Measurements from ENCODE around the gene NEK7. TPM values are rescaled to one million over a fixed set of nuclear protein-coding genes. Genes with fewer than 3 reads are reported as not detected.
"Not testable (repeated sequence)": the region's sequence is repeated elsewhere in the genome, so short reads cannot be mapped to it uniquely, and the experiment has no call there.

NEK7 gene
- total RNA-seq, 2 experiments from 2014 or later: 71.4 to 77.4 TPM

GRCh38 chr1:198185146-198185545 lies 28.3 kb downstream of the NEK7 start:
- H3K36me3 Mint-ChIP-seq: peaks cover 12% of the 10 kb centered on the region
- H3K27ac Mint-ChIP-seq: no peak overlapping the region
- DNase-seq: no peak
- CTCF ChIA-PET: interaction anchor here (1.7 to 2.0 kb wide), 2 partner anchors 12 to 17 kb away, joined by 4 to 7 read pairs; no protein-coding TSS in a partner anchor
- no peaks in the 10 kb centered on the region for H3K27me3 Mint-ChIP-seq
- no peak overlapping the region for H3K4me3 Mint-ChIP-seq
- no peaks in the 10 kb centered on the region for H3K9me3 Mint-ChIP-seq (ENCODE audit: low read depth)
- no peak for ATAC-seq
- H3K4me1 Mint-ChIP-seq: peaks cover 71% of the 10 kb centered on the region

GRCh38 chr1:198185759-198186158 lies 29.0 kb downstream of the NEK7 start:
- peak; percentile 43 for ATAC-seq
- Mint-ChIP-seq H3K36me3 (peaks cover 10% of the 10 kb centered on the region), H3K4me3 (peak overlapping the region; percentile 52), H3K27me3 (no peaks in the 10 kb centered on the region), H3K27ac (peak overlapping the region; percentile 75), H3K9me3 (ENCODE audit: low read depth) (no peaks in the 10 kb centered on the region), H3K4me1 (peaks cover 69% of the 10 kb centered on the region)
- no peak for DNase-seq
- CTCF ChIA-PET: interaction anchor here (1.4 to 2.0 kb wide), 3 partner anchors 13 to 29 kb away, joined by 3 to 7 read pairs (median 4); no protein-coding TSS in a partner anchor

GRCh38 chr1:198186916-198187580 lies 30.2 kb downstream of the NEK7 start:
- Mint-ChIP-seq H3K9me3 (ENCODE audit: low read depth) (no peaks in the 10 kb centered on the region), H3K36me3 (peaks cover 11% of the 10 kb centered on the region), H3K4me1 (peaks cover 65% of the 10 kb centered on the region), H3K4me3 (no peak overlapping the region), H3K27me3 (no peaks in the 10 kb centered on the region), H3K27ac (peak overlapping the region; percentile 82)
- CTCF ChIA-PET: interaction anchor here (1.4 to 2.0 kb wide), 3 partner anchors 11 to 31 kb away, joined by 3 to 7 read pairs (median 5); no protein-coding TSS in a partner anchor
- DNase-seq: no peak
- no peak for ATAC-seq

GRCh38 chr1:198187973-198188588 lies 31.3 kb downstream of the NEK7 start:
- Mint-ChIP-seq H3K9me3 (ENCODE audit: low read depth) (no peaks in the 10 kb centered on the region), H3K27me3 (no peaks in the 10 kb centered on the region), H3K4me1 (peaks cover 65% of the 10 kb centered on the region), H3K4me3 (peak overlapping the region; percentile 54), H3K27ac (peak overlapping the region; percentile 82), H3K36me3 (peaks cover 13% of the 10 kb centered on the region)
- peak; percentile 82 for ATAC-seq
- CTCF ChIA-PET: interaction anchor here (1.7 kb wide), 1 partner anchor 10 kb away, joined by 5 read pairs; no protein-coding TSS in a partner anchor
- DNase-seq: peak; percentile 55

GRCh38 chr1:198191117-198191516 lies 34.3 kb downstream of the NEK7 start:
- Mint-ChIP-seq H3K4me1 (peaks cover 56% of the 10 kb centered on the region), H3K36me3 (peaks cover 18% of the 10 kb centered on the region), H3K9me3 (ENCODE audit: low read depth) (no peaks in the 10 kb centered on the region), H3K27me3 (no peaks in the 10 kb centered on the region), H3K27ac (no peak overlapping the region), H3K4me3 (peak overlapping the region; percentile 41)
- CTCF ChIA-PET: no interaction called here
- DNase-seq (no peak), ATAC-seq (no peak)

- H3K27ac Mint-ChIP-seq; H3K27me3 Mint-ChIP-seq; DNase-seq; ATAC-seq; H3K9me3 Mint-ChIP-seq (ENCODE audit: low read depth); CTCF ChIA-PET; H3K4me3 Mint-ChIP-seq: not testable (repeated sequence)
- peaks cover 45% of the 10 kb centered on the region for H3K4me1 Mint-ChIP-seq
- H3K36me3 Mint-ChIP-seq: peaks cover 18% of the 10 kb centered on the region
Observed at GRCh38 chr1:198193871-198194270, 37.1 kb downstream of the NEK7 start.

- CTCF ChIA-PET: no interaction called here
- no peak for ATAC-seq
- Mint-ChIP-seq H3K4me1 (peaks cover 49% of the 10 kb centered on the region), H3K9me3 (ENCODE audit: low read depth) (no peaks in the 10 kb centered on the region), H3K36me3 (peaks cover 15% of the 10 kb centered on the region), H3K27ac (no peak overlapping the region), H3K27me3 (no peaks in the 10 kb centered on the region), H3K4me3 (no peak overlapping the region)
- no peak for DNase-seq
Observed at GRCh38 chr1:198196630-198197029, 39.8 kb downstream of the NEK7 start.

GRCh38 chr1:198197285-198197684 lies 40.5 kb downstream of the NEK7 start:
- CTCF ChIA-PET: no interaction called here
- no peak overlapping the region for H3K4me3 Mint-ChIP-seq
- H3K27me3 Mint-ChIP-seq: no peaks in the 10 kb centered on the region
- peaks cover 52% of the 10 kb centered on the region for H3K4me1 Mint-ChIP-seq
- no peak overlapping the region for H3K27ac Mint-ChIP-seq
- no peaks in the 10 kb centered on the region for H3K9me3 Mint-ChIP-seq (ENCODE audit: low read depth)
- ATAC-seq (no peak), DNase-seq (no peak)
- peaks cover 16% of the 10 kb centered on the region for H3K36me3 Mint-ChIP-seq

- ATAC-seq (no peak), DNase-seq (no peak)
- H3K4me3 Mint-ChIP-seq: no peak overlapping the region
- H3K9me3 Mint-ChIP-seq (ENCODE audit: low read depth): peaks cover 3% of the 10 kb centered on the region
- H3K27me3 Mint-ChIP-seq: no peaks in the 10 kb centered on the region
- no peak overlapping the region for H3K27ac Mint-ChIP-seq
- CTCF ChIA-PET: interaction anchor here (1.5 kb wide), 1 partner anchor 11 kb away, joined by 5 read pairs; no protein-coding TSS in a partner anchor
- peaks cover 20% of the 10 kb centered on the region for H3K36me3 Mint-ChIP-seq
- peaks cover 55% of the 10 kb centered on the region for H3K4me1 Mint-ChIP-seq
Observed at GRCh38 chr1:198199105-198199504, 42.3 kb downstream of the NEK7 start.

GRCh38 chr1:198201956-198202784 lies 45.4 kb downstream of the NEK7 start:
- Mint-ChIP-seq H3K4me3 (peak overlapping the region; percentile 62), H3K27me3 (no peaks in the 10 kb centered on the region), H3K9me3 (ENCODE audit: low read depth) (peaks cover 3% of the 10 kb centered on the region), H3K4me1 (peaks cover 56% of the 10 kb centered on the region), H3K27ac (peak overlapping the region; percentile 78), H3K36me3 (peaks cover 21% of the 10 kb centered on the region)
- DNase-seq: peak; percentile 74
- peak; percentile 85 for ATAC-seq
- CTCF ChIA-PET: interaction anchor here (0.8 kb wide), 1 partner anchor 46 kb away, joined by 3 read pairs; the partner anchor contains the start of gene NEK7

- no peak overlapping the region for H3K4me3 Mint-ChIP-seq
- H3K9me3 Mint-ChIP-seq (ENCODE audit: low read depth): peaks cover 3% of the 10 kb centered on the region
- H3K36me3 Mint-ChIP-seq: peaks cover 24% of the 10 kb centered on the region
- DNase-seq (no peak), ATAC-seq (no peak)
- CTCF ChIA-PET: no interaction called here
- H3K4me1 Mint-ChIP-seq: peaks cover 52% of the 10 kb centered on the region
- no peak overlapping the region for H3K27ac Mint-ChIP-seq
- no peaks in the 10 kb centered on the region for H3K27me3 Mint-ChIP-seq
Observed at GRCh38 chr1:198203434-198203833, 46.6 kb downstream of the NEK7 start.

- Mint-ChIP-seq H3K4me1 (peaks cover 42% of the 10 kb centered on the region), H3K9me3 (ENCODE audit: low read depth) (peaks cover 3% of the 10 kb centered on the region), H3K36me3 (peaks cover 23% of the 10 kb centered on the region), H3K27me3 (no peaks in the 10 kb centered on the region), H3K27ac (no peak overlapping the region), H3K4me3 (no peak overlapping the region)
- CTCF ChIA-PET: no interaction called here
- ATAC-seq: no peak
- DNase-seq: no peak
Observed at GRCh38 chr1:198205016-198205684, 48.4 kb downstream of the NEK7 start.

- DNase-seq: no peak
- Mint-ChIP-seq H3K27ac (no peak overlapping the region), H3K27me3 (no peaks in the 10 kb centered on the region), H3K36me3 (peaks cover 23% of the 10 kb centered on the region), H3K4me1 (peaks cover 34% of the 10 kb centered on the region), H3K9me3 (ENCODE audit: low read depth) (peaks cover 3% of the 10 kb centered on the region), H3K4me3 (no peak overlapping the region)
- CTCF ChIA-PET: no interaction called here
- no peak for ATAC-seq
Observed at GRCh38 chr1:198206292-198206691, 49.5 kb downstream of the NEK7 start.

Data from activated CD8-positive, alpha-beta memory T cell treated with anti-CD3 and anti-CD28 coated beads, Interleukin-2, amount 10 ng/mL, durations not matched to agents 7 days and 5 days (primary cell).